SK-N-SH (cell line): Measurements from ENCODE around the gene PFKL. TPM values are rescaled to one million over a fixed set of nuclear protein-coding genes. Genes with fewer than 3 reads are reported as not detected.

Source experiments
- CTCF ChIA-PET: fragments of 300-600, 350-600 bp; formaldehyde crosslinking; extraction: SDS; loops from one replicate; lab custom pipeline; 2021; lab: Yijun Ruan, JAX
- POLR2A ChIA-PET: fragments of 350-600 bp; sonication (Branson Sonifier 250); formaldehyde crosslinking; extraction: SDS; loops from one replicate; lab custom pipeline; 2020; ENCODE audit warnings: antibody characterized with exemption, inconsistent platforms; lab: Yijun Ruan, JAX
- DNase-seq: peaks from one replicate; pipeline ENCODE4 v3.0.0; 2012
- H2AFZ ChIP-seq: fragments of 200-600 bp; sonication (generic); 2 replicates; pipeline ENCODE4 v1.8.1; 2016; ENCODE audit warnings: antibody characterized with exemption, mild to moderate bottlenecking, low read depth
- H3F3A ChIP-seq: fragments of 200-600 bp; sonication (generic); replicated peaks from 2 replicates; pipeline ENCODE3; 2016; ENCODE audit warnings: antibody characterized with exemption, mild to moderate bottlenecking; ENCODE audit not compliant: insufficient read depth
- H3K27ac ChIP-seq, 2 experiments: fragments of 200-500 bp in 1 of 2; fragments of 200-600 bp in 1 of 2; sonication (Bioruptor generic) in 1 of 2; sonication (generic), shearing (Covaris generic) in 1 of 2; 2 replicates each; pipeline versions ENCODE4 v1.5.1 to v1.6.1; 2014 to 2016; ENCODE audit warnings: low read depth in 2 of 2, inconsistent platforms in 1 of 2, low read length in 1 of 2, mild to moderate bottlenecking in 1 of 2, mixed read lengths in 1 of 2
- H3K27me3 ChIP-seq: fragments of 200-600 bp; sonication (generic), shearing (Covaris generic); 2 replicates; pipeline ENCODE4 v1.6.1; 2016; ENCODE audit warnings: mixed run types; ENCODE audit not compliant: insufficient read depth
- H3K36me3 ChIP-seq, 2 experiments: fragments of 200-500 bp in 1 of 2; fragments of 200-600 bp in 1 of 2; sonication (Bioruptor generic) in 1 of 2; sonication (generic) in 1 of 2; replicated peaks in 1 of 2; 2 replicates each; pipeline versions ENCODE3 to v1.5.1; 2014 to 2016; ENCODE audit warnings: low read length in 1 of 2, mild to moderate bottlenecking in 1 of 2; ENCODE audit not compliant: insufficient read depth in 2 of 2, control insufficient read depth in 1 of 2
- H3K4me1 ChIP-seq, 2 experiments: fragments of 200-500 bp in 1 of 2; fragments of 200-600 bp in 1 of 2; sonication (Bioruptor generic) in 1 of 2; sonication (generic), shearing (Covaris generic) in 1 of 2; 2 replicates each; pipeline versions ENCODE4 v1.5.1 to v1.6.1; 2014 to 2016; ENCODE audit warnings: low read depth in 1 of 2, low read length in 1 of 2, mixed run types in 1 of 2; ENCODE audit not compliant: insufficient read depth in 2 of 2, control insufficient read depth in 1 of 2
- H3K4me2 ChIP-seq: fragments of 200-600 bp; sonication (generic), shearing (Covaris generic); 2 replicates; pipeline ENCODE4 v1.6.1; 2017; ENCODE audit warnings: mixed run types
- H3K4me3 ChIP-seq, 2 experiments: fragments of 200-500 bp in 1 of 2; fragments of 200-600 bp in 1 of 2; sonication (Bioruptor generic) in 1 of 2; sonication (generic), shearing (Covaris generic) in 1 of 2; 2 replicates each; pipeline versions ENCODE4 v1.5.1 to v1.8.1; 2014 to 2016; ENCODE audit warnings: low read depth in 2 of 2, inconsistent platforms in 1 of 2, low read length in 1 of 2, mild to moderate bottlenecking in 1 of 2, mixed read lengths in 1 of 2, moderate library complexity in 1 of 2
- H3K79me2 ChIP-seq: fragments of 200-600 bp; sonication (generic); 2 replicates; pipeline ENCODE4 v1.8.1; 2017; ENCODE audit warnings: mild to moderate bottlenecking; ENCODE audit not compliant: insufficient read depth
- H3K9ac ChIP-seq: fragments of 200-600 bp; sonication (generic); 2 replicates; pipeline ENCODE4 v1.6.1; 2017; ENCODE audit warnings: mixed run types
- H3K9me2 ChIP-seq: fragments of 200-600 bp; sonication (generic); 2 replicates; pipeline ENCODE4 v1.6.1; 2017; ENCODE audit warnings: mixed run types
- H3K9me3 ChIP-seq: fragments of 200-600 bp; sonication (generic); 2 replicates; pipeline ENCODE4 v1.6.1; 2017; ENCODE audit warnings: mixed run types, mild to moderate bottlenecking, moderate library complexity
- H4K20me1 ChIP-seq: fragments of 200-600 bp; sonication (generic); 2 replicates; pipeline ENCODE4 v1.6.1; 2017; ENCODE audit warnings: mild to moderate bottlenecking, mixed run types; ENCODE audit not compliant: insufficient read depth
- FOXJ3 ChIP-seq: sonication (generic); formaldehyde crosslinking; IDR thresholded peaks from 2 replicates; pipeline ENCODE4 v1.5.1; 2020; ENCODE audit warnings: mild to moderate bottlenecking, missing genetic modification reagents
- GABPA ChIP-seq: IDR thresholded peaks from 2 replicates; pipeline ENCODE4 v1.4.0; 2012; ENCODE audit warnings: low read depth, mild to moderate bottlenecking
- IRF3 ChIP-seq: fragments of 150-350 bp; IDR thresholded peaks from 2 replicates; pipeline ENCODE4 v1.6.1; 2016; ENCODE audit warnings: mild to moderate bottlenecking, low read depth, low read length
- MEF2A ChIP-seq: IDR thresholded peaks from 2 replicates; pipeline ENCODE4 v1.4.0; 2012; ENCODE audit warnings: low read depth, borderline replicate concordance
- NFIC ChIP-seq: IDR thresholded peaks from 2 replicates; pipeline ENCODE4 v1.4.0; 2012; ENCODE audit warnings: borderline replicate concordance
- POLR2AphosphoS5 ChIP-seq: IDR thresholded peaks from 2 replicates; pipeline ENCODE4 v1.6.1; 2012; ENCODE audit warnings: low read depth, low read length
- TEAD4 ChIP-seq: IDR thresholded peaks from 2 replicates; pipeline ENCODE4 v1.4.0; 2012; ENCODE audit warnings: mild to moderate bottlenecking, borderline replicate concordance; ENCODE audit not compliant: insufficient read depth
- USF1 ChIP-seq: IDR thresholded peaks from 2 replicates; pipeline ENCODE4 v1.4.0; 2012; ENCODE audit warnings: low read depth, borderline replicate concordance
- WGBS: methylation state at CpG from one replicate; pipeline ENCODE4 v1.1.6; 2017; ENCODE audit warnings: low lambda C conversion rate; 5-methylcytosine and 5-hydroxymethylcytosine counted together
- polyA plus RNA-seq, 3 experiments: library from polyadenylated mRNA; depleted of rRNA; stranded (reverse); fragments of >200 nt; gene quantifications; 2 replicates each; pipeline ENCODE4 v1.2.3, GENCODE V29; 2012
- TF ChIP-seq, protein P1 (sequence below): IDR thresholded peaks from 2 replicates; pipeline ENCODE4; 2012
- TF ChIP-seq, protein P2 (sequence below): IDR thresholded peaks from 2 replicates; pipeline ENCODE4 v1.4.0; 2012; ENCODE audit warnings: low read depth, borderline replicate concordance
- TF ChIP-seq, protein P3 (sequence below): fragments of 200-600 bp; sonication (generic); IDR thresholded peaks from 2 replicates; pipeline ENCODE4 v1.6.1; 2017; ENCODE audit warnings: antibody characterized with exemption, mild to moderate bottlenecking, moderate library complexity
- TF ChIP-seq, protein P4 (sequence below): IDR thresholded peaks from 2 replicates; pipeline ENCODE4 v1.6.1; 2012; ENCODE audit warnings: mild to moderate bottlenecking, low read depth, low read length, moderate library complexity

PFKL gene
- polyA plus RNA-seq, 1 of the 3 experiments (the other 2 are of a cell fraction) = 118 TPM

GRCh38 chr21:44273046-44273445 is 26.8 kb upstream of the PFKL start:
- 55% methylated on average over 3 of the region's 7 CpGs for WGBS
- Histone ChIP-seq H3K9me2 (no peaks in the 10 kb centered on the region), H3K9me3 (no peaks in the 10 kb centered on the region), H3K36me3 (no peaks in the 10 kb centered on the region), H3K9ac (no peak overlapping the region), H3K27me3 (0 out of 2 replicates have a peak, but pooled peaks cover 5% of the 10 kb centered on the region), H2AFZ (no peak overlapping the region), H3K4me2 (no peak overlapping the region), H3K4me3 (no peak overlapping the region), H4K20me1 (no peaks in the 10 kb centered on the region), H3K27ac (no peak overlapping the region), H3K79me2 (no peaks in the 10 kb centered on the region), H3F3A (no peaks in the 10 kb centered on the region), H3K4me1 (no peaks in the 10 kb centered on the region)
- POLR2A ChIA-PET = no interaction called here
- DNase-seq = no peak
- TF ChIP-seq FOXJ3 (no peak), POLR2AphosphoS5 (no peak)
- TF ChIP-seq, all 33 proteins: peak for 0
- CTCF ChIA-PET = interaction anchor here (3.0 kb wide), 1 partner anchor 25 kb away, joined by 14 read pairs; no protein-coding TSS in a partner anchor

GRCh38 chr21:44275041-44275440 is 24.8 kb upstream of the PFKL start:
- ChIA-PET CTCF (interaction anchor here (3.0 kb wide), 1 partner anchor 23 kb away, joined by 14 read pairs; no protein-coding TSS in a partner anchor), POLR2A (no interaction called here)
- Histone ChIP-seq H3F3A (no peaks in the 10 kb centered on the region), H3K9me2 (no peaks in the 10 kb centered on the region), H3K4me1 (no peaks in the 10 kb centered on the region; a peak in 1 of 4 replicates), H3K36me3 (no peaks in the 10 kb centered on the region), H3K9ac (no peak overlapping the region), H3K9me3 (no peaks in the 10 kb centered on the region), H4K20me1 (no peaks in the 10 kb centered on the region), H3K79me2 (no peaks in the 10 kb centered on the region), H3K4me2 (no peak overlapping the region), H3K27me3 (0 out of 2 replicates have a peak, but pooled peaks cover 5% of the 10 kb centered on the region), H2AFZ (no peak overlapping the region)
- no peak for DNase-seq
- WGBS = 21% methylated on average over 5 of the region's 5 CpGs
- TF ChIP-seq, protein P1, sequence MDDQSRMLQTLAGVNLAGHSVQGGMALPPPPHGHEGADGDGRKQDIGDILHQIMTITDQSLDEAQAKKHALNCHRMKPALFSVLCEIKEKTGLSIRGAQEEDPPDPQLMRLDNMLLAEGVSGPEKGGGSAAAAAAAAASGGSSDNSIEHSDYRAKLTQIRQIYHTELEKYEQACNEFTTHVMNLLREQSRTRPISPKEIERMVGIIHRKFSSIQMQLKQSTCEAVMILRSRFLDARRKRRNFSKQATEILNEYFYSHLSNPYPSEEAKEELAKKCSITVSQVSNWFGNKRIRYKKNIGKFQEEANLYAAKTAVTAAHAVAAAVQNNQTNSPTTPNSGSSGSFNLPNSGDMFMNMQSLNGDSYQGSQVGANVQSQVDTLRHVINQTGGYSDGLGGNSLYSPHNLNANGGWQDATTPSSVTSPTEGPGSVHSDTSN = no peak
- TF ChIP-seq NFIC = no peak
- no peak for TF ChIP-seq TEAD4
- no peak for TF ChIP-seq FOXJ3
- TF ChIP-seq, protein P2, sequence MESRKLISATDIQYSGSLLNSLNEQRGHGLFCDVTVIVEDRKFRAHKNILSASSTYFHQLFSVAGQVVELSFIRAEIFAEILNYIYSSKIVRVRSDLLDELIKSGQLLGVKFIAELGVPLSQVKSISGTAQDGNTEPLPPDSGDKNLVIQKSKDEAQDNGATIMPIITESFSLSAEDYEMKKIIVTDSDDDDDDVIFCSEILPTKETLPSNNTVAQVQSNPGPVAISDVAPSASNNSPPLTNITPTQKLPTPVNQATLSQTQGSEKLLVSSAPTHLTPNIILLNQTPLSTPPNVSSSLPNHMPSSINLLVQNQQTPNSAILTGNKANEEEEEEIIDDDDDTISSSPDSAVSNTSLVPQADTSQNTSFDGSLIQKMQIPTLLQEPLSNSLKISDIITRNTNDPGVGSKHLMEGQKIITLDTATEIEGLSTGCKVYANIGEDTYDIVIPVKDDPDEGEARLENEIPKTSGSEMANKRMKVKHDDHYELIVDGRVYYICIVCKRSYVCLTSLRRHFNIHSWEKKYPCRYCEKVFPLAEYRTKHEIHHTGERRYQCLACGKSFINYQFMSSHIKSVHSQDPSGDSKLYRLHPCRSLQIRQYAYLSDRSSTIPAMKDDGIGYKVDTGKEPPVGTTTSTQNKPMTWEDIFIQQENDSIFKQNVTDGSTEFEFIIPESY = no peak
- TF ChIP-seq, protein P3, sequence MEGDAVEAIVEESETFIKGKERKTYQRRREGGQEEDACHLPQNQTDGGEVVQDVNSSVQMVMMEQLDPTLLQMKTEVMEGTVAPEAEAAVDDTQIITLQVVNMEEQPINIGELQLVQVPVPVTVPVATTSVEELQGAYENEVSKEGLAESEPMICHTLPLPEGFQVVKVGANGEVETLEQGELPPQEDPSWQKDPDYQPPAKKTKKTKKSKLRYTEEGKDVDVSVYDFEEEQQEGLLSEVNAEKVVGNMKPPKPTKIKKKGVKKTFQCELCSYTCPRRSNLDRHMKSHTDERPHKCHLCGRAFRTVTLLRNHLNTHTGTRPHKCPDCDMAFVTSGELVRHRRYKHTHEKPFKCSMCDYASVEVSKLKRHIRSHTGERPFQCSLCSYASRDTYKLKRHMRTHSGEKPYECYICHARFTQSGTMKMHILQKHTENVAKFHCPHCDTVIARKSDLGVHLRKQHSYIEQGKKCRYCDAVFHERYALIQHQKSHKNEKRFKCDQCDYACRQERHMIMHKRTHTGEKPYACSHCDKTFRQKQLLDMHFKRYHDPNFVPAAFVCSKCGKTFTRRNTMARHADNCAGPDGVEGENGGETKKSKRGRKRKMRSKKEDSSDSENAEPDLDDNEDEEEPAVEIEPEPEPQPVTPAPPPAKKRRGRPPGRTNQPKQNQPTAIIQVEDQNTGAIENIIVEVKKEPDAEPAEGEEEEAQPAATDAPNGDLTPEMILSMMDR = no peak
- no peak for TF ChIP-seq IRF3
- no peak for TF ChIP-seq MEF2A
- TF ChIP-seq, protein P4, sequence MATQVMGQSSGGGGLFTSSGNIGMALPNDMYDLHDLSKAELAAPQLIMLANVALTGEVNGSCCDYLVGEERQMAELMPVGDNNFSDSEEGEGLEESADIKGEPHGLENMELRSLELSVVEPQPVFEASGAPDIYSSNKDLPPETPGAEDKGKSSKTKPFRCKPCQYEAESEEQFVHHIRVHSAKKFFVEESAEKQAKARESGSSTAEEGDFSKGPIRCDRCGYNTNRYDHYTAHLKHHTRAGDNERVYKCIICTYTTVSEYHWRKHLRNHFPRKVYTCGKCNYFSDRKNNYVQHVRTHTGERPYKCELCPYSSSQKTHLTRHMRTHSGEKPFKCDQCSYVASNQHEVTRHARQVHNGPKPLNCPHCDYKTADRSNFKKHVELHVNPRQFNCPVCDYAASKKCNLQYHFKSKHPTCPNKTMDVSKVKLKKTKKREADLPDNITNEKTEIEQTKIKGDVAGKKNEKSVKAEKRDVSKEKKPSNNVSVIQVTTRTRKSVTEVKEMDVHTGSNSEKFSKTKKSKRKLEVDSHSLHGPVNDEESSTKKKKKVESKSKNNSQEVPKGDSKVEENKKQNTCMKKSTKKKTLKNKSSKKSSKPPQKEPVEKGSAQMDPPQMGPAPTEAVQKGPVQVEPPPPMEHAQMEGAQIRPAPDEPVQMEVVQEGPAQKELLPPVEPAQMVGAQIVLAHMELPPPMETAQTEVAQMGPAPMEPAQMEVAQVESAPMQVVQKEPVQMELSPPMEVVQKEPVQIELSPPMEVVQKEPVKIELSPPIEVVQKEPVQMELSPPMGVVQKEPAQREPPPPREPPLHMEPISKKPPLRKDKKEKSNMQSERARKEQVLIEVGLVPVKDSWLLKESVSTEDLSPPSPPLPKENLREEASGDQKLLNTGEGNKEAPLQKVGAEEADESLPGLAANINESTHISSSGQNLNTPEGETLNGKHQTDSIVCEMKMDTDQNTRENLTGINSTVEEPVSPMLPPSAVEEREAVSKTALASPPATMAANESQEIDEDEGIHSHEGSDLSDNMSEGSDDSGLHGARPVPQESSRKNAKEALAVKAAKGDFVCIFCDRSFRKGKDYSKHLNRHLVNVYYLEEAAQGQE = no peak
- no peak for TF ChIP-seq USF1
- TF ChIP-seq GABPA = no peak
- TF ChIP-seq, all 33 proteins: peak for 0
- H3K4me3 ChIP-seq = no peak overlapping the region
- H3K27ac ChIP-seq = no peak overlapping the region
